Vagina (tissue), 2 donors: ENCODE measurements around the gene APP. TPM values are rescaled to one million over a fixed set of nuclear protein-coding genes. Genes with fewer than 3 reads are reported as not detected.

Source experiments
- DNase-seq, 2 donors: peaks; one replicate each; pipeline ENCODE4 v3.0.0-alpha.2; 2017; ENCODE audit errors: extremely low spot score in 2 of 2
- H3K27ac ChIP-seq: fragments of 200-600 bp; sonication (generic); one replicate; pipeline ENCODE4 v1.5.1; 2019
- H3K27me3 ChIP-seq: fragments of 200-600 bp; sonication (generic); one replicate; pipeline ENCODE4 v1.5.1; 2019
- H3K36me3 ChIP-seq, 2 donors: fragments of 200-600 bp; sonication (generic); one replicate each; pipeline ENCODE4 v1.5.1; 2017 to 2019
- H3K4me1 ChIP-seq: fragments of 200-600 bp; sonication (generic); one replicate; pipeline ENCODE4 v1.5.1; 2019
- H3K4me3 ChIP-seq, 2 donors: fragments of 200-600 bp; sonication (generic); 1 replicate in 1 of 2; 2 replicates in 1 of 2; pipeline ENCODE4 v1.5.1; 2016 to 2019
- H3K9me3 ChIP-seq: fragments of 200-600 bp; sonication (generic); one replicate; pipeline ENCODE4 v1.5.1; 2019
- POLR2A ChIP-seq, 2 donors: fragments of 450-650 bp; IDR thresholded peaks; one replicate each; pipeline ENCODE4 v1.6.1; 2017; ENCODE audit warnings: antibody characterized with exemption in 2 of 2, mild to moderate bottlenecking in 2 of 2, moderate library complexity in 2 of 2
- POLR2AphosphoS5 ChIP-seq, 2 donors: sonication (generic); formaldehyde crosslinking; IDR thresholded peaks; one replicate each; pipeline ENCODE4 v1.9.0; 2017; ENCODE audit warnings: antibody characterized with exemption in 2 of 2, mild to moderate bottlenecking in 2 of 2, low read depth in 1 of 2; ENCODE audit not compliant: insufficient read depth in 1 of 2
- intact Hi-C: fragments of 100-400 bp; cut with DNase I; formaldehyde crosslinking; loops from one replicate; pipeline ENCODE4 v1.15.1; 2023
- total RNA-seq: library from RNA; depleted of rRNA; stranded (reverse); fragments of >200 nt; gene quantifications from one replicate; pipeline ENCODE4 v1.2.3, GENCODE V29; 2016
- TF ChIP-seq, protein P1 (sequence below), 3 experiments: fragments of 450-650 bp in 2 of 3; fragments of 200-600 bp in 1 of 3; sonication (generic) in 1 of 3; IDR thresholded peaks; one replicate each; pipeline ENCODE4 v1.5.1; 2017 to 2019; ENCODE audit warnings: antibody characterized with exemption in 3 of 3, mild to moderate bottlenecking in 2 of 3, moderate library complexity in 2 of 3

The APP gene
- total RNA-seq, 1 donor from 2014 or later: 315 TPM

- intact Hi-C loops: loop anchor here (5.0 kb wide), 1 partner anchor 275 kb away; the partner anchor contains the start of gene APP
- H3K27ac ChIP-seq: no peak overlapping the region
- peaks cover 3% of the 10 kb centered on the region for H3K4me1 ChIP-seq
- no peaks in the 10 kb centered on the region for H3K27me3 ChIP-seq
- DNase-seq: no peak
- TF ChIP-seq POLR2AphosphoS5 (IDR thresholded peaks at IDR 0.05; ENCODE audit: insufficient read depth in 1 of 2, low read depth in 1 of 2) (no peak), POLR2A (IDR thresholded peaks at IDR 0.05) (no peak)
- TF ChIP-seq, protein P1, sequence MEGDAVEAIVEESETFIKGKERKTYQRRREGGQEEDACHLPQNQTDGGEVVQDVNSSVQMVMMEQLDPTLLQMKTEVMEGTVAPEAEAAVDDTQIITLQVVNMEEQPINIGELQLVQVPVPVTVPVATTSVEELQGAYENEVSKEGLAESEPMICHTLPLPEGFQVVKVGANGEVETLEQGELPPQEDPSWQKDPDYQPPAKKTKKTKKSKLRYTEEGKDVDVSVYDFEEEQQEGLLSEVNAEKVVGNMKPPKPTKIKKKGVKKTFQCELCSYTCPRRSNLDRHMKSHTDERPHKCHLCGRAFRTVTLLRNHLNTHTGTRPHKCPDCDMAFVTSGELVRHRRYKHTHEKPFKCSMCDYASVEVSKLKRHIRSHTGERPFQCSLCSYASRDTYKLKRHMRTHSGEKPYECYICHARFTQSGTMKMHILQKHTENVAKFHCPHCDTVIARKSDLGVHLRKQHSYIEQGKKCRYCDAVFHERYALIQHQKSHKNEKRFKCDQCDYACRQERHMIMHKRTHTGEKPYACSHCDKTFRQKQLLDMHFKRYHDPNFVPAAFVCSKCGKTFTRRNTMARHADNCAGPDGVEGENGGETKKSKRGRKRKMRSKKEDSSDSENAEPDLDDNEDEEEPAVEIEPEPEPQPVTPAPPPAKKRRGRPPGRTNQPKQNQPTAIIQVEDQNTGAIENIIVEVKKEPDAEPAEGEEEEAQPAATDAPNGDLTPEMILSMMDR (IDR thresholded peaks at IDR 0.05): no peak
- no peak overlapping the region for H3K4me3 ChIP-seq
- H3K36me3 ChIP-seq: no peaks in the 10 kb centered on the region
- no peaks in the 10 kb centered on the region for H3K9me3 ChIP-seq
These were observed 273.2 kb downstream of the APP start for GRCh38 chr21:25897383-25897782.

DNA sequence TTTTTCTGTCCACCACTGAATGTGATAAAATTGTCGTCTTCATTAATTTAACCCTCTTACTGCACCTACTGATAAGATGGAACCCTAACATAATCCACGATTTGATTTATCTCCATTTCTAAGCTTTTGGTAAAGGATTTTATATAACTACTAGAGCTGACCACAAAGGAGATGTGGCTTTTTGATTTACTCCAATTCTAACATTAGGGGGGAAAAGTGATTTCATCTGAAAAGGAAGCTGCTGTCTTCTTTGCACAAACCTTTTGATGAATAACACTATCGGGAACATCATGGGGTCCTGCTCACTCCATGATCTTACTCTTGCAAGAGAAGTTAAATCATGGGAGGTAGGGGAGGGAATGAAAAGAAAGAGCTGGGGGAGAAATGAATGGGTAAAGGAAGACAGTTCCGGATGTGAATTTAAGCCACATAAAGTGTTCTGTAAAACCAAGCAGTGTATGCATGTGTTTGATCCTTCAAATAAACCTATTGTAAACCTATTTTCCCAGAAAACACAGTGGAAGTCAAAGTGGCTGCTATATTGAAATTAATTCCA, 274.0 kb downstream of the APP start:
- Histone ChIP-seq H3K27ac (no peak overlapping the region), H3K36me3 (no peaks in the 10 kb centered on the region), H3K27me3 (no peaks in the 10 kb centered on the region), H3K9me3 (no peaks in the 10 kb centered on the region), H3K4me1 (peaks cover 3% of the 10 kb centered on the region), H3K4me3 (no peak overlapping the region)
- intact Hi-C loops: loop anchor here (5.0 kb wide), 1 partner anchor 276 kb away; the partner anchor contains the start of gene APP
- TF ChIP-seq POLR2A (IDR thresholded peaks at IDR 0.05) (no peak), POLR2AphosphoS5 (IDR thresholded peaks at IDR 0.05; ENCODE audit: insufficient read depth in 1 of 2, low read depth in 1 of 2) (no peak)
- TF ChIP-seq, protein P1 (IDR thresholded peaks at IDR 0.05): no peak
- no peak for DNase-seq

GRCh38 chr21:25895565-25896205, 274.9 kb downstream of the APP start:
- no peaks in the 10 kb centered on the region for H3K9me3 ChIP-seq
- H3K27ac ChIP-seq: no peak overlapping the region
- intact Hi-C loops: loop anchor here (5.0 kb wide), 1 partner anchor 277 kb away; the partner anchor contains the start of gene APP
- H3K27me3 ChIP-seq: no peaks in the 10 kb centered on the region
- TF ChIP-seq, protein P1 (IDR thresholded peaks at IDR 0.05): peak; percentile 26 to 38 (median 26)
- TF ChIP-seq POLR2A (IDR thresholded peaks at IDR 0.05) (no peak), POLR2AphosphoS5 (IDR thresholded peaks at IDR 0.05; ENCODE audit: insufficient read depth in 1 of 2, low read depth in 1 of 2) (peak in 1 of 2 donors; percentile 55)
- peaks cover 3% of the 10 kb centered on the region for H3K4me1 ChIP-seq
- no peak for DNase-seq
- H3K4me3 ChIP-seq: no peak overlapping the region
- H3K36me3 ChIP-seq: no peaks in the 10 kb centered on the region

DNA sequence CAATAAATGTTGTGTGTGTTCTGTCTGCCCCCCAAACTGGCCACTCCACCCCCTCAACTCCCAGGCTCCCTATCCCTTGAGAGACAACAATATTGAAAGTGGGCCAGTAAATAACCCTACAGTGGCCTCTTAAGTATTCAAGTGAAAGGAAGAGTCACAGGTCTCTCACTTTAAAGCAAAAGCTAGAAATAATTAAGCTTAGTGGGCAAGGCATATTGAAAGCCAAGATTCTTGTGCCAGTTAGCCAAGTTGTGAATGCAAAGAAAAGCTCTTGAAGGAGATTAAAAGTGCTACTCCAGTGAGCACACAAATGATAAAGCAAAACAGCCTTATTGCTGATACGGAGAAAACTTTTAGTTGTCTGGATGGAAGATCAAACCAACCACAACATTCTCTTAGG, 277.4 kb downstream of the APP start:
- intact Hi-C loops: no loop called here
- DNase-seq: no peak
- Histone ChIP-seq H3K27me3 (no peaks in the 10 kb centered on the region), H3K9me3 (no peaks in the 10 kb centered on the region), H3K4me1 (no peaks in the 10 kb centered on the region), H3K27ac (no peak overlapping the region), H3K4me3 (no peak overlapping the region), H3K36me3 (no peaks in the 10 kb centered on the region)
- TF ChIP-seq, protein P1 (IDR thresholded peaks at IDR 0.05): no peak
- TF ChIP-seq POLR2A (IDR thresholded peaks at IDR 0.05) (no peak), POLR2AphosphoS5 (IDR thresholded peaks at IDR 0.05; ENCODE audit: insufficient read depth in 1 of 2, low read depth in 1 of 2) (no peak)

DNA sequence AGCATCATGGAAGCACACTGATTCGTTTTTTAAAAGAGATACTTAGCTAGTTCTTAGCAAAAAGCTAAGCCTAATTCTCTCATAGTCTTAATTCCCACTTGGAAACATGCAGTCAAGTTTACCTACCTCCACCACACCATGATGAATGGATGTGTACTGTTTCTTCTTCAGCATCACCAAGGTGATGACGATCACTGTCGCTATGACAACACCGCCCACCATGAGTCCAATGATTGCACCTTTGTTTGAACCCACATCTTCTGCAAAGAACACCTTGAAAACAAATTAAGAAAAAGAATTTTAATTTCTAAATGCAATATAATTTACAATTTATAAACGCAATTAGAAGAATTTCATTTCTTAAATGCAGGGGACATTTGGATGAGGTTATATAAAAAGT, 279.0 kb downstream of the APP start:
- Histone ChIP-seq H3K36me3 (no peaks in the 10 kb centered on the region), H3K27me3 (no peaks in the 10 kb centered on the region), H3K4me1 (no peaks in the 10 kb centered on the region), H3K9me3 (no peaks in the 10 kb centered on the region), H3K27ac (no peak overlapping the region), H3K4me3 (no peak overlapping the region)
- TF ChIP-seq, protein P1 (IDR thresholded peaks at IDR 0.05): no peak
- TF ChIP-seq POLR2A (IDR thresholded peaks at IDR 0.05) (no peak), POLR2AphosphoS5 (IDR thresholded peaks at IDR 0.05; ENCODE audit: insufficient read depth in 1 of 2, low read depth in 1 of 2) (no peak)
- intact Hi-C loops: no loop called here
- no peak for DNase-seq
